Keratinocyte (primary cell): ENCODE data around the gene RAD9A. TPM values are rescaled to one million over a fixed set of nuclear protein-coding genes. Genes with fewer than 3 reads are reported as not detected.

Source experiments
- DNase-seq: peaks from one replicate; pipeline ENCODE4 v3.0.0-alpha.2; 2011; ENCODE audit warnings: low read depth, missing footprints, low spot score
- FAIRE-seq: peaks from 2 replicates; lab custom pipeline; 2011; peaks lifted over from hg19 to GRCh38; lab: Jason Lieb, UNC
- H2AFZ ChIP-seq: 2 replicates; pipeline ENCODE4 v1.6.0; 2012; ENCODE audit warnings: low read length, control low read depth, inconsistent platforms; ENCODE audit not compliant: control insufficient read depth
- H3K27ac ChIP-seq: 2 replicates; pipeline ENCODE4 v1.5.1; 2011; ENCODE audit warnings: low read length; ENCODE audit not compliant: control insufficient read depth, insufficient read depth
- H3K27me3 ChIP-seq: 3 replicates; pipeline ENCODE4 v1.6.0; 2011; ENCODE audit warnings: low read length; ENCODE audit not compliant: control insufficient read depth, insufficient read depth; ENCODE audit errors: extremely low read depth
- H3K36me3 ChIP-seq, 2 experiments: 2 replicates in 1 of 2; 3 replicates in 1 of 2; pipeline ENCODE4 v1.5.1; 2011; ENCODE audit warnings: low read length in 2 of 2, mild to moderate bottlenecking in 1 of 2; ENCODE audit not compliant: control insufficient read depth in 2 of 2, insufficient read depth in 2 of 2; ENCODE audit errors: extremely low read depth in 1 of 2
- H3K4me1 ChIP-seq: 3 replicates; pipeline ENCODE4 v1.5.1; 2011; ENCODE audit warnings: low read length; ENCODE audit not compliant: control insufficient read depth, insufficient read depth; ENCODE audit errors: extremely low read depth
- H3K4me2 ChIP-seq: 3 replicates; pipeline ENCODE4 v1.6.0; 2011; ENCODE audit warnings: low read depth, low read length; ENCODE audit not compliant: control insufficient read depth, insufficient read depth; ENCODE audit errors: extremely low read depth
- H3K4me3 ChIP-seq, 3 experiments: fragments of 200-600 bp in 1 of 3; sonication (generic) in 1 of 3; 2 replicates in 2 of 3; 3 replicates in 1 of 3; pipeline ENCODE4 v1.5.1; 2011 to 2016; ENCODE audit warnings: low read length in 3 of 3, mild to moderate bottlenecking in 3 of 3, control low read depth in 2 of 3, inconsistent platforms in 1 of 3, low read depth in 1 of 3, mixed read lengths in 1 of 3, mixed run types in 1 of 3, moderate library complexity in 1 of 3; ENCODE audit not compliant: control insufficient read depth in 2 of 3, insufficient read depth in 2 of 3; ENCODE audit errors: extremely low read depth in 1 of 3
- H3K79me2 ChIP-seq: 2 replicates; pipeline ENCODE4 v1.6.0; 2012; ENCODE audit warnings: low read length; ENCODE audit not compliant: control insufficient read depth, insufficient read depth
- H3K9ac ChIP-seq: 3 replicates; pipeline ENCODE4 v1.6.0; 2011; ENCODE audit warnings: low read length; ENCODE audit not compliant: control insufficient read depth, insufficient read depth; ENCODE audit errors: extremely low read depth
- H3K9me1 ChIP-seq: 3 replicates; pipeline ENCODE4 v1.6.0; 2011; ENCODE audit warnings: low read length; ENCODE audit not compliant: control insufficient read depth, insufficient read depth; ENCODE audit errors: extremely low read depth
- H3K9me3 ChIP-seq: 2 replicates; pipeline ENCODE4 v1.5.1; 2012; ENCODE audit warnings: low read depth, low read length; ENCODE audit not compliant: control insufficient read depth
- H4K20me1 ChIP-seq: 3 replicates; pipeline ENCODE4 v1.6.0; 2011; ENCODE audit warnings: low read length; ENCODE audit not compliant: control insufficient read depth, insufficient read depth; ENCODE audit errors: extremely low read depth
- CTCF ChIP-seq, 3 experiments: IDR thresholded peaks in 1 of 3; conservative IDR thresholded peaks in 1 of 3; optimal IDR thresholded peaks in 1 of 3; 2 replicates in 2 of 3; 3 replicates in 1 of 3; pipeline versions ENCODE3 to v1.5.1; 2011; ENCODE audit warnings: low read length in 3 of 3, mild to moderate bottlenecking in 3 of 3, moderate library complexity in 2 of 3, control low read depth in 1 of 3, inconsistent platforms in 1 of 3; ENCODE audit not compliant: insufficient read depth in 2 of 3; ENCODE audit errors: extremely low read depth in 1 of 3
- EZH2 ChIP-seq: IDR thresholded peaks from one replicate; pipeline ENCODE4 v1.6.1; 2012; ENCODE audit warnings: inconsistent platforms, mild to moderate bottlenecking, low read length, moderate library complexity
- dilution Hi-C: fragments of 300-500 bp; cut with MboI; formaldehyde crosslinking; loops from one replicate; pipeline ENCODE4 v1.7.0; 2020; ENCODE audit warnings: low sequenced_read_pairs; ENCODE audit not compliant: extremely low pct_ligation_motif_present
- polyA plus RNA-seq, 5 experiments: library from polyadenylated mRNA; depleted of rRNA in 3 of 5; stranded (reverse) in 3 of 5; stranded (forward) in 1 of 5; unstranded in 1 of 5; fragments of >200 nt; gene quantifications; 1 replicate in 1 of 5; 2 replicates in 3 of 5; 3 replicates in 1 of 5; pipeline versions ENCODE4 v1.2.1 to v1.2.3, GENCODE V29; 2011 to 2012; ENCODE audit warnings: missing spikeins in 2 of 5, low read depth in 1 of 5, low replicate concordance in 1 of 5

RAD9A gene
- polyA plus RNA-seq, 1 donor (not counting 4 experiments of a cell fraction or from before 2014, with no cell fraction given) = 5.7 TPM

DNA sequence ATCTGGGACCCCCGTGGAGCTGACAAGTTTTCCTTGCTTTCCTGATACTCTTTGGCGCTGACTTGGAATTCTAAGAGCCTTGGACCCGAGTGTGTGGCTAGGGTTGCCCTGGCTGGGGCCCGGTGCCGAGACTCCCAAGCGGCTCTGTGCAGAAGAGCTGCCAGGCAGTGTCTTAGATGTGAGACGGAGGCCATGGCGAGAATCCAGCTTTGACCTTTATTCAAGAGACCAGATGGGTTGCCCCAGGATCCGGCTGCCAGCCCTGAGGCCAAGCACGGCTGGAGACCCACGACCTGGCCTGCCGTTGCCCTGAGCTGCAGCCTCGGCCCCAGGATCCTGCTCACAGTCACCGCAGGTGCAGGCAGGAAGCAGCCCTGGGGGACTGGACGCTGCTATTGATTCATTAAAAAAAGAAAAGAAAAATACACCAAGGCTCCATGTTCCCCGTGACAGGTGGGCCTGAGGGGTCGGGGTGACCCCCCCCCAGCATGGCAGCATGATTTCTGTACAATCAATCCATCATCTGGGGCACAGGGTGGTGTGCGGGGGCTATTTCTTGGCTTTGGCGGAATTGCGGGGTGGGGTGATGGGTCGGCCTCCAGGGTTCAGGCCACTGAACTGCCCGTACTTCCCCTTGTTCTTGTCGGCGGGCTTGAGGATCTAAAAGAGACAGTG lies 6.3 kb downstream of the RAD9A start:
- peaks cover 23 to 36% of the 10 kb centered on the region in 2 experiments for H3K36me3 ChIP-seq
- no peaks in the 10 kb centered on the region for H3K9me1 ChIP-seq
- no peaks in the 10 kb centered on the region for H3K9me3 ChIP-seq
- H3K4me3 ChIP-seq = no peak overlapping the region
- no peak for FAIRE-seq
- TF ChIP-seq EZH2 (no peak), CTCF (optimal IDR thresholded peaks at IDR 0.05 in 1 of 3, IDR thresholded peaks at IDR 0.05 in 1 of 3, conservative IDR thresholded peaks at IDR 0.05 in 1 of 3; ENCODE audit: extremely low read depth in 1 of 3, insufficient read depth in 2 of 3, low read length in 3 of 3) (no peak)
- no peak overlapping the region for H2AFZ ChIP-seq
- no peaks in the 10 kb centered on the region for H4K20me1 ChIP-seq
- DNase-seq = no peak
- no peak overlapping the region for H3K4me2 ChIP-seq
- no peak overlapping the region for H3K9ac ChIP-seq
- H3K79me2 ChIP-seq = peaks cover 18% of the 10 kb centered on the region
- H3K27ac ChIP-seq = no peak overlapping the region
- no peaks in the 10 kb centered on the region for H3K27me3 ChIP-seq
- dilution Hi-C loops = no loop called here
- peaks cover 12% of the 10 kb centered on the region for H3K4me1 ChIP-seq

DNA sequence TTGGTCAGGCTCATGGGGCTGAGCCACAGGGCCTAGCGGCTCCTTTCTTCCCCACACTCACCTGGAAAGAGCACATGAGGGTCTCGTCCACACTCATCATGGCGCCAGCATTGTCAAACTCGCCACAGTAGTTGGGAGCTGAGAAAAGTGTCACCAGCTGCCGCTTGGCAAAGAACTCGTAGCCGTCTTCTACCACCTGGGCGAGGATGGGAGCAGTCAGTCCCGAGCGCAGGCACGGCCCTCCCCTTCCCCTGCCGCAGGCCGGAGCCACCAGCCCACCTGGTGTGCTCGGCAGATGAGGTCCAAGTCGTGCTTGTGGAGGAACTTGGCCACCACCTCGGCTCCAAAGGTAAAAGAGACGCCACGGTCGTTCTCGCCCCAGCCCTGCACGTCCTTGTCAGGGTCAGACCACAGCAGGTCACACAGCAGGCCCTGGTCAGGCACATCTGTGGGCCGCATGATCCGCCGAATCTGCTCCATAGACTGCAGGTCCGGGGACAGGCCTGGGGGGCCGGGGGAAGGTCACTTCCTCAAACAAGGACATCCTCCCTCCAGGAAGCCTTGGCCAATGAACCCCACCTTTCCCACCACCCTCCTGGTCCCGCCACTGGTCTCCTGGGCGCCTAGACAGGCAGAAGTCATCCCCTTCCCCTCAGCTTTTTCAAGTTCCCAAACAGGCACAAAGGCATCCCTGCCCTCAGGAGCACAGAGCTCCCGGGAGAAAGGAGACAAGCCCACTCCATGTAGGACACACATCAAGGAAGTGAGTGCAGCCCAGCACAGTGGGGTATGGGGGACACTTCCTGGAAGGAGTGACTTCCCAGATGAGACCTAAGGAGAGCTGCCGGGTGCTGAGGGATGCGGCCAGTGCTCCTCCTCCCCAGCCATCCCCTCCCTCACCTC lies 7.1 kb downstream of the RAD9A start:
- no peak for TF ChIP-seq EZH2
- no peak for TF ChIP-seq CTCF (optimal IDR thresholded peaks at IDR 0.05 in 1 of 3, IDR thresholded peaks at IDR 0.05 in 1 of 3, conservative IDR thresholded peaks at IDR 0.05 in 1 of 3; ENCODE audit: extremely low read depth in 1 of 3, insufficient read depth in 2 of 3, low read length in 3 of 3)
- no peak for DNase-seq
- Histone ChIP-seq H3K27ac (no peak overlapping the region), H3K79me2 (peaks cover 18% of the 10 kb centered on the region), H3K9ac (no peak overlapping the region), H4K20me1 (no peaks in the 10 kb centered on the region), H3K4me3 (no peak overlapping the region), H3K9me3 (no peaks in the 10 kb centered on the region), H3K9me1 (no peaks in the 10 kb centered on the region), H2AFZ (no peak overlapping the region), H3K4me2 (no peak overlapping the region), H3K27me3 (no peaks in the 10 kb centered on the region), H3K36me3 (peaks cover 23 to 36% of the 10 kb centered on the region in 2 experiments), H3K4me1 (peaks cover 12% of the 10 kb centered on the region)
- FAIRE-seq = no peak
- dilution Hi-C loops = no loop called here
